Endothelial cell of umbilical vein (primary cell): ENCODE measurements around the gene LRP11.

Experiments used
- EZH2 ChIP-seq: IDR thresholded peaks from 2 replicates; pipeline ENCODE4 v1.6.1; 2012; ENCODE audit warnings: borderline replicate concordance, low read depth, mild to moderate bottlenecking, moderate library complexity, low read length, inconsistent platforms; ENCODE audit not compliant: severe bottlenecking
- POLR2A ChIP-seq: IDR thresholded peaks from 2 replicates; pipeline ENCODE4 v1.6.1; 2012; ENCODE audit warnings: low read depth, mild to moderate bottlenecking, control low read depth, low read length
- POLR2AphosphoS5 ChIP-seq: IDR thresholded peaks from 2 replicates; pipeline ENCODE4 v1.6.1; 2012; ENCODE audit warnings: low read depth, mild to moderate bottlenecking, control low read depth, low read length, moderate library complexity; ENCODE audit not compliant: insufficient read depth
- TF ChIP-seq, protein P1 (sequence below), 2 donors: IDR thresholded peaks; 1 replicate in 1 of 2; 2 replicates in 1 of 2; pipeline ENCODE4 v1.5.1; 2011; ENCODE audit warnings: low read length in 2 of 2, mild to moderate bottlenecking in 2 of 2, moderate library complexity in 2 of 2, control low read depth in 1 of 2, inconsistent platforms in 1 of 2, low read depth in 1 of 2; ENCODE audit not compliant: insufficient read depth in 1 of 2; ENCODE audit errors: extremely low read depth in 1 of 2

DNA sequence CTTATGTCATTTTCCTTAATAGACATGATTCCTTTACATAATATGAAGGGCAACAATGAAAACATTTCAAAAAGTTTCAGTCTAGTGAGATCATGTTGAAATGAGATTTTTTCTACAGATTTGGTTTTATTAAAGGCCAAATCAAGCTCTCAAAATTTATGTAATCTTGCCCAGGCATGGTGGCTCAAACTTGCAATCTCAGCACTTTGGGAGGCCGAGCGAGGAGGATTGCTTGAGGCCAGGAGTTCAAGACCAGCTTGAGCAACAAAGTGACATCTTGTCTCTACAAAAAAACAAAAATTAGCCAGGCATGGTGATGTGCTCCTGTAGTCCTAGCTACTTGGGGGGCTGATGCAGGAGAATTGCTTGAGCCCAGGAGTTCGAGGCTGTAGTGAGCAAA, 50.8 kb downstream of the LRP11 start:
- TF ChIP-seq POLR2AphosphoS5, result no peak
- TF ChIP-seq, protein P1, sequence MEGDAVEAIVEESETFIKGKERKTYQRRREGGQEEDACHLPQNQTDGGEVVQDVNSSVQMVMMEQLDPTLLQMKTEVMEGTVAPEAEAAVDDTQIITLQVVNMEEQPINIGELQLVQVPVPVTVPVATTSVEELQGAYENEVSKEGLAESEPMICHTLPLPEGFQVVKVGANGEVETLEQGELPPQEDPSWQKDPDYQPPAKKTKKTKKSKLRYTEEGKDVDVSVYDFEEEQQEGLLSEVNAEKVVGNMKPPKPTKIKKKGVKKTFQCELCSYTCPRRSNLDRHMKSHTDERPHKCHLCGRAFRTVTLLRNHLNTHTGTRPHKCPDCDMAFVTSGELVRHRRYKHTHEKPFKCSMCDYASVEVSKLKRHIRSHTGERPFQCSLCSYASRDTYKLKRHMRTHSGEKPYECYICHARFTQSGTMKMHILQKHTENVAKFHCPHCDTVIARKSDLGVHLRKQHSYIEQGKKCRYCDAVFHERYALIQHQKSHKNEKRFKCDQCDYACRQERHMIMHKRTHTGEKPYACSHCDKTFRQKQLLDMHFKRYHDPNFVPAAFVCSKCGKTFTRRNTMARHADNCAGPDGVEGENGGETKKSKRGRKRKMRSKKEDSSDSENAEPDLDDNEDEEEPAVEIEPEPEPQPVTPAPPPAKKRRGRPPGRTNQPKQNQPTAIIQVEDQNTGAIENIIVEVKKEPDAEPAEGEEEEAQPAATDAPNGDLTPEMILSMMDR (IDR thresholded peaks at IDR 0.05; ENCODE audit: extremely low read depth in 1 of 2, insufficient read depth in 1 of 2, low read depth in 1 of 2, low read length in 2 of 2), result no peak
- TF ChIP-seq EZH2, result no peak
- TF ChIP-seq POLR2A, result no peak
